Hematopoietic multipotent progenitor cell treated with erythropoietin and hydrocortisone succinate and interleukin-3 and kit ligand, for 17 days (in vitro differentiated cells): ENCODE results near the gene GLIS2.

Source experiments
- DNase-seq: peaks from one replicate; pipeline ENCODE4 v3.0.0-alpha.2; 2015; ENCODE audit warnings: low spot score

The GLIS2 gene

GRCh38 chr16:4383591-4384444 is 68.0 kb downstream of the GLIS2 start:
- DNase-seq = no peak

GRCh38 chr16:4384509-4384942 is 68.7 kb downstream of the GLIS2 start:
- no peak for DNase-seq

DNA sequence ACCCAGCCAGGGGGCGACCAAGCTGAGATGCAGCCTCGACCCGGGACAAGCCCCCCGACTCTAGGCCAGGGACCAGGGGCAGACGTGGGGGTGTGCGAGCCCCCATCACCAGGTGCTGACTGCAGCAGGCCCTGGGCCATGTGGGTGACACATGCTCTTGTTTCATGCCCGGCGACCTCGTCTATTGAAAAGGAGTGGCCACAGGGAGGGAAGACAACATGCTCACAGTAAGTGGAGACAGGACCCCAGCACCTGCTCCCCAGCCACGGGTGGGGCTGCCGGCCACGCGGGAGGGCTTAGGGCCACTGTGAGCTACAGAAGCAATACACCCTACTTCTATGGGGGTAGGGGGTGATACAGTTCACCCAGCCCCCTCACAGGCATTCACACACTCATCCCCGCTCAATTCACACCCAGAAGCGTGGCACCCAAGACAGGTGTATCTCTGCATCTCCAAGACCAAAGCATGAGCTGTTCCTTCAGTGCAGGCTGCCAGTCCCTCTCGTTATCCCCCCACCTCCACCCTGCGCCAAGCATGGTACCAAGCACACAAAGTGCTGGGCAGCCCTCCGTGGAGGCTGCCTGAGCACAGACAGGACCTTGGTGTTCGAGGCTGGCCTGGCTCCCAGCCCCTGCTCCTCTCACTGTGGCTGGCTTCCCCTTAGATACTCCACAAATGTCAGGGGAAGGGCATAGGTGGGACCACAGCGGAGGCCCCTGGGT is 69.4 kb downstream of the GLIS2 start:
- no peak for DNase-seq

GRCh38 chr16:4385789-4386450 is 70.1 kb downstream of the GLIS2 start:
- no peak for DNase-seq

DNA sequence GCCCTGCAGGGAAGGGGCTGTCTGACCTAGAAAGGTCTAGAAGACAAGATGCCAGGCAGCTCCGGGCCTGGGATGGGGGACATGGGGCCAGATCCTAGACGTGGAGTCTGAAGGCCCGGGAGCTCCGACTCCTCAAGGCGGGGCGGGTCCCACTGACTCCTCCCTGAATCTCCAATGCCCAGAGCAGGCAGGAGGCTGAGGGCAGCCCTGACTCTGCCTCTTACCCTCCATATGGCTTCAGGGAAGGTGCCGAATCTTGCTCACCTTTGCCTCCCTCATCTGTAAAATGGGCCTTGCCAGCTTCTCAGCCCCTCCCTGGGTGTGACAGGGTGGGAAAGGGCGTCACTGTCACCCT is 70.6 kb downstream of the GLIS2 start:
- DNase-seq = no peak

DNA sequence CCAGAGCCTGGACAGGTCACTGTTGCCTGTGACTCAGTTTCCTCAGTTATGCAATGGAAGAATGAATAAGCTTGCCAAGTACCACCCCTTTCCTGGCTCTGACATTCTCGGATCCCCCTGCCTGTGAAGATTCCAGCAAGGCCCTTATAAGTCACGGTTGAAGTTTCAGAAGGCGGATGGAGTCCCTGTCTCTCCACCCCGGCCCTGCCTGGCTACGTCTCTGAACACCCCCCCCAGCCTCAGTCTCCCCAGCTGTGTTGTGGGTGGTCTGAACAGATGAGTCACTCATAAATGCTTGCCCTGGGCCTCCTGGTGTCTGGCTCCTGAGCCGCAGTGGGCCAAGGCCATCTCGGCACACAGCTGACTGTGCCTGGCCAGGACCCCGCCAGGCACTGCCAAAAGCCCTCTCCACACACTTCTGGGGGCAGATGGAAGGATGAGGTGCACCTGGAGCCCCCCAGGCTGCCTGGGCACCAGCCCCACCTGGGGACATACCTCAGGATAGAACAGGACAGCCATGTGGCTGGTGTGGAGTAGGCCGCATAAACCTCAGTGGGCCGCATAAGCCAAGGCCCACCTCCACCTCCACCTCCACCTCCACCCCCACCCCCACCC is 71.2 kb downstream of the GLIS2 start:
- DNase-seq = no peak

- DNase-seq = no peak
Measured at GRCh38 chr16:4387781-4388180, 71.9 kb downstream of the GLIS2 start.

- no peak for DNase-seq
Measured at GRCh38 chr16:4388271-4389021, 72.6 kb downstream of the GLIS2 start.
